GM12872 (cell line): Measurements from ENCODE around the gene NUBPL.

Experiments used
- CTCF ChIP-seq: IDR thresholded peaks from 3 replicates; pipeline ENCODE4 v1.5.1; 2011; ENCODE audit warnings: low read depth, mild to moderate bottlenecking, low read length, moderate library complexity; ENCODE audit not compliant: insufficient read depth

NUBPL gene

GRCh38 chr14:31700282-31701074 is 139.3 kb downstream of the NUBPL start:
- no peak for TF ChIP-seq CTCF

- TF ChIP-seq CTCF, result no peak
Observed at GRCh38 chr14:31702130-31702529, 140.9 kb downstream of the NUBPL start.

GRCh38 chr14:31703056-31703455 is 141.9 kb downstream of the NUBPL start:
- no peak for TF ChIP-seq CTCF

GRCh38 chr14:31705731-31706130 is 144.5 kb downstream of the NUBPL start:
- no peak for TF ChIP-seq CTCF

- TF ChIP-seq CTCF, result no peak
Observed at GRCh38 chr14:31712244-31713127, 151.3 kb downstream of the NUBPL start.

GRCh38 chr14:31716208-31716607 is 155.0 kb downstream of the NUBPL start:
- no peak for TF ChIP-seq CTCF

GRCh38 chr14:31717294-31718085 is 156.3 kb downstream of the NUBPL start:
- no peak for TF ChIP-seq CTCF
